GM19035 (cell line): ENCODE measurements around the gene MFSD2A.
A peak's percentile ranks its signal among the peaks of the same experiment; 100 is the strongest.
"Not testable (repeated sequence)": the region's sequence is repeated elsewhere in the genome, so short reads cannot be mapped to it uniquely, and the experiment has no call there.

ENCODE experiments used
- ATAC-seq: cut with Tn5 transposase; IDR thresholded peaks from one replicate; pipeline ENCODE4 v1.9.1; 2021; ENCODE audit not compliant: unreplicated experiment

MFSD2A gene

DNA sequence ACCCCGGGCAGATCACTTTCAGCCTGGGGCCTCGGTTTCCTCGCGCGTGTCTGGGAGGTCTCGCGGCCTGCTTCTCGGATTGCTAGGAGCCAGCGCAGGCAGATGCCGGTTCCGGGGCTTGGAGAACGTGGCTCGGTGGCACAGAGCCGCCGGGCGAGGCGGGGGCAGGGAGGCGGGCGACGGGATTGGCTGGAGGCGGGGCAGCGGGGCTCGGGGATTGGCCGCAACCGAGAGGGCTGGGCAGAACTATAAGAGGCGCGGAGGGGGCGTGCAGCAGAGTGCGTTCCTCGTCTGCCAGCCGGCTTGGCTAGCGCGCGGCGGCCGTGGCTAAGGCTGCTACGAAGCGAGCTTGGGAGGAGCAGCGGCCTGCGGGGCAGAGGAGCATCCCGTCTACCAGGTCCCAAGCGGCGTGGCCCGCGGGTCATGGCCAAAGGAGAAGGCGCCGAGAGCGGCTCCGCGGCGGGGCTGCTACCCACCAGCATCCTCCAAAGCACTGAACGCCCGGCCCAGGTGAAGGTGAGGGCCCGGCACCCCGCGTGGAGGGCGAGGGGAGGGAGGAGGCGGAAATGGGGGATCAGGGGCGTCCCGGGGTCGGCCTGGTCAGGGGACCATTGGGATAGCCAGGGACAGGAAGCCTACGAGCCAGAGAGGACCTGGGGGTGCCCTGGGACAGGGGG lies at the start of gene MFSD2A:
MFSD2A (plus strand) TSS at position 276 of the 677 bp plus-strand sequence; CDS start at position 424, 148 bp downstream.
- ATAC-seq: peak; percentile 79

DNA sequence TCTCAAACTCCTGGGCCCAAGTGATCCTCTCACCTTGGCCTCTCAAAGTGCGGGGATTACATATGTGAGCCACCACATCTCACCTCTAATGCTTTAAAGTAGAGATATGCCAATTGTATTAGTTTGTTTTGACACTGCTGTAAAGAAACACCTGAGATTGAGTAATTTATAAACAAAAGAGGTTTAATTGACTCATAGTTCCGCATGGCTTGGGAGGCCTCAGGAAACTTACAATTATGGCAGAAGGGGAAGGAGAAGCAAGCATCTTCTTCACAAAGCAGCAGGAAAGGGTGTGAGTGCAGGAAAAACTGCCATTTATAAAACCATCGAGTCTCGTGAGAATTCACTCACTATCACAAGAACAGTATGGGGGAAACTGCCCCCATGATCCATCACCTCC lies 49.8 kb upstream of the MFSD2A start:
- ATAC-seq: no peak

DNA sequence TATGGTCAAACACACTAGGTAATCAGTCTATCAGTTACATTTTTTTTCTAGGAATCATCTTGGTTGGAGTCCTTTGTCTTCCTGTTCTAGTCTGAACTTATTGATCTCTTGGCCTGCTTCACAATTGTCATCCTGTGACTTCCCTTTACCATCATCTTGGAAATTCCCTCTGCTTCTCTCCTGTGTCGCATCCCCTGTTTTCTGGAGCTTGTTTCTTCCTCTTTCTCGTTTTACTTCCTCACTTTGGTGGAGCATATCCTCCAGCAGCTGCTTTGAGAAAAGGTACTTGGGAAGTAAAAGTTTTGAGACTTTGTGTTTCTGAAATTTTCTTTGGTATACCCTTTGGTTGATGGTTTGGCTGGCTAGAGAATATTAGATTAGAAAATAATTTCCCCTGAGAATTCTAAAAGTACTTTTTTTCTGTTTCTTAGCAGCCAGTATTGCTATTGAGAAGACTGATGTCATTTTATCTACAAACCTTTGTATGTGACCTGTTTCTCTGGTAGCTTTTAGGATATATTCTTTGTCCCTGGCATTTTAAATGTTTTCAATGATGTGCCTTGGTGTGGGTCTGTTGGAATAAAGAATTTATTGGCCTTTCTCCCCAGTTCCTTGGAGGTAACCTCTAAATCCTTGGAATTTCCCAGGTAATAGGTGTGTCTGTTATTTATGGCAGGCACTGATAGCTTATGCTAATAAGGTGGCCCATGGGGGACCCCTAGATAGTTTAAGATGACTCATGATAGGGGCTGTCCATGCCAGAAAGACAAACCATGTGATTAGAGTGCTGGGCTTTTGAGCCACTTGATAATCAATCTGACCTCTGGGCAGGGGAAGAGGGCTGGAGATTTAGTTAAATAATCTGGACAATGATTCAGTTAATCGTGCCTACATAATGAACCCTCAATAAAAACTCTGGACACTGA lies 47.2 kb upstream of the MFSD2A start:
- no peak for ATAC-seq

DNA sequence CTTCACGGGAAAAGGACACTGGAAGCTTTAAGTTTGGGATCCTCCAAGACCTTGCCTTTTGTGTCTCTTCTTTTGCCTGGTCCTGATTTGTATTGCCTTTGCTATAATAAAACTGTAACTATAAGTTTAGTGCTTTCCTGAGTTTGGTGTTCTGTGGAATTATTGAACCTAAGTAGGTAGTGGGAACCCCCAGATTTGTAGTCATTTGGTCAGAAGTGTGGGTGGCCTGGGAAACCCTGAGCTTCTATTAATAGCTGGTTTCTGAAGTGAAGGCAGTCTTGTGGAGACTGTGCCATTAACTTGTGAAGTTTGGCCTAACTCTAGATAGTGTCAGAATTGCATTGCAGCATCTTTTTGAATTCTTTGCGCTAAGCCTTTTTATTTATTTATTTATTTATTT lies 46.4 kb upstream of the MFSD2A start:
- ATAC-seq: no peak

DNA sequence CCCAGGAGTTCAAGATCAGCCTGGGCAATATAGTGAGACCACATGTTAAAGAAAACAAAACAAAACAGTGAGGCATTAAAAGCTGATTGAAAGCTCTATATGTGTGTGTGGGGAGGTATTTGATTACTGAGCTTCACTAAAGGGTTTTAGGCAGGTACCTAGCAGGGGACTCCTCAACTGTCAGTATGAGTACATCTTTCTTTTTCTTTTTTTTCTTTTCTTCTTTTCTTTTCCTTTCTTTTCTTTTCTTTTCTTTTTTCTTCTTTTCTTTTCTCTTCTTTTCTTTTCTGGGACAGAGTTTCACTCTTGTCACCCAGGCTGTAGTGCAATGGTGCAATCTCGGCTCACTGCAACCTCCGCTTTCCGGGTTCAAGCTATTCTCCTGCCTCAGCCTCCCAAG lies 44.7 kb upstream of the MFSD2A start:
- no peak for ATAC-seq

DNA sequence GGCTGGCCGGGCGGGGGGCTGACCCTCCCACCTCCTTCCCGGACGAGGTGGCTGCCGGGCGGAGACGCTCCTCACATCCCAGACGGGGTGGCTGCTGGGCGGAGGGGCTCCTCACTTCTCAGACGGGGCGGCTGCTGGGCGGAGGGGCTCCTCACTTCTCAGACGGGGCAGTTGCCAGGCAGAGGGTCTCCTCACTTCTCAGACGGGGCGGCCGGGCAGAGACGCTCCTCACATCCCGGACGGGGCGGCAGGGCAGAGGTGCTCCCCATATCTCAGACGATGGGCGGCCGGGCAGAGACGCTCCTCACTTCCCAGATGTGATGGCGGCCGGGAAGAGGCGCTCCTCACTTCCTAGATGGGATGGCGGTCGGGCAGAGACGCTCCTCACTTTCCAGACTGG lies 41.8 kb upstream of the MFSD2A start:
- ATAC-seq: not testable (repeated sequence)

DNA sequence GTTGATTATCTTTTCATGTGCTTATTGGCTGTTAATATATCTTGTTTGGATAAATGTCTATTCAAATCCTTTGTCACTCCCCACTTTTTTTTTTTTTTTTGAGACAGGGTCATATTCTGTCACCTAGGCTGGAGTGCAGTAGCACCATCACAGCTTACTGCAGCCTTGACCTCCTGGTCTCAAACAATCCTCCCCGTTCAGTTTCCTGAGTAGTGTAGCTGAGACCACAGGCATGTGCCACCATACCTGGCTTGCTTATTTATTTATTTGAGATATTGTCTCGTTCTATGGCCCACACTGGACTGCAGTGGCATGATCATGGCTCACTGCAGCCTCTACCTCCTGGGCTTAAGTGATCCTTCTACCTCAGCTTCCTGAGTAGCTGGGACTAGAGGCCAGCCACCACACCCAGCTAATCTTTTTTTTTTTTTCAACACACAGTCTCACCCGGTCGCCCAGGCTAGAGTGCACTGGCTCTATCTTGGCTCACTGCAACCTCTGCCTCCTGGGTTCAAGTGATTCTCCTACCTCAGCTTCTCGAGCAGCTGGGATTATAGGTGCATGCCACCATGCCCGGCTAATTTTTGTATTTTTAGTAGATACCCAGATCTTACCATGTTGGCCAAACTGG lies 39.3 kb upstream of the MFSD2A start:
- no peak for ATAC-seq

DNA sequence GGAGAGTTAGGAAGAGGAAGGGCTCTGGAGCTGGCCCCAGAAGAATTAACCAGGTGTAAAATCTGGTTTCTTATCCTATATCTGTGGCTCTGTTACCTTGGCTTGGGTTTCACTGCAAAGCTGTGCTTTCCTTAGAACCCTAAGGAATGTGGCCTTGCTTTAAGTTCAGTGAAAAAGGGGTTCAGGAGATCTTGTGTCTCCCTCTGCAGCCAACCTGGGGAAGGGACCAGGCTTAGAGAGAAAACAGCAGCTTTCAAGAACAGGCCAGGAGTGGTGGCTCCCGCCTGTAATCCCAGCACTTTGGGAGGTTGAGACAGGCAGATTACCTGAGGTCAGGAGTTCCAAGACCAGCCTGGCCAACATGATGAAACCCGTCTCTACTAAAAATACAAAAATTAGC lies 37.1 kb upstream of the MFSD2A start:
- ATAC-seq: no peak

DNA sequence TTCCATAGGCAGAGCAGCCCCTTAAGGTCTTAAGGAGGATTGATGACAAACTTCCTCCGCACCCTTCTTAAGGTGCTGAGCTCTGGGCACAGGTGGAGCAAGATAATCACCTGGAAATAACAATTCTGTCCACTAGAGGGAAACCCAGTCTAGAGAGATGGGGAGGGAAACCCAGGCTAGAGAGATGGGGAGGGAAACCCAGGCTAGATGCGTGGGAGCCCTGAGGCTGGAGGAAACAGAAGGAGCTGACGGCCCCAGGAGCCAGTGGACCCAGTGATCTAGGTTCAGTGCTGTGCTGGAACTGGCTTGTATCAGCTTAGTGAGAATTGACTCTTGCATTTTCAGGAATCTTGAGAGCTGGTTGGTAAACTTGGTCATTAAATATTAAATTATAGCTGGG lies 35.4 kb upstream of the MFSD2A start:
- ATAC-seq: peak; percentile 56

DNA sequence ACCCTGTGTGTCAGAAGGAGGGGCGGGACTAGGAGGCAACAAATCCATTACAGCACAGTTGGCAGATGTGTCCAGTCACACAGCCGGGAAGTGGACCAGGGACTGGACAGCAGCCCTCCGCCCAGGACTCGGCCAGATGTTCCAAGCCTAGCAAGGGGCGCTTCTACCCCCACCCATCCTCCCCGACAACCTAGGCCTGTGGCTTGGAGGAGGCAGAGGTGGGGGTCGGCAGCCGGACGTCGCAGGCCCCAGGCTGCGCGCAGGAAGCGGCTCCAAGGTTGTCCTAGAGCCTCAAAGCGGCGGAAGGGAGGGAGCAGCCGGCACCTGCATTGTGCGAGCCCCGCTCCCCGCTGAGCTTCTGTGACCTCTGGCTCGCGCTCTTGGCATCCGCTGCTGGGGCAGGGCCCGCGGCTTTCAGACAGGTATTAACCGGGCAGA lies 32.7 kb upstream of the MFSD2A start:
- no peak for ATAC-seq

DNA sequence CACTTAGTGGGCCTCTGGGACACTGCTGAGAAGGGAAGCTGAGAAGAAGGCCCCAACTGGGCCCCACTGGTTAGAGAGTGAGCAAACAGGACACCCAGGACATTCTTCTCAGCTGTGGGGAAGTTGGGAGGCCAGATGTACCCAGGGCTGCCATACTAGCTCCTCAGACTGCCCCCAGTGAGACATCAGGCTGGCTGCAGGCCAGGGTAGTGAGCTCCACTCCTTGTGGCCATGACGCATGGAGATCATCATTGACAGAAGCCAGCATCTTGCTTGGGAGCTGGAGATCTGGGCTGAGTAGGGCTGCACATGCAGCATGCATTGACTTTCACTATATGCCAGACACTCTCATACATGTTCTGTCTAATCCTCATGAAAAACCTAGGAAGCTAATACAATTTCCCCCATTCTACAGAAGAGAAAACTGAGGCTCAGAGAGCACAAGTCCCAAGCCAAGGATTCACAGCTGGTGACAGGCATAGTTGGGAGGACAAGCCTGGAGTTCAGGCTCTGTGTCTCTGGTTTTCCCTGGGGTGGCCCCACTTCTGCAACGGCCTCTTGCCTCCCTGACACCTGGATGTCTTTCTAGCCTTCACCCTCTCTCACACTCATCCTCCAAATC lies 29.1 kb upstream of the MFSD2A start:
- no peak for ATAC-seq

DNA sequence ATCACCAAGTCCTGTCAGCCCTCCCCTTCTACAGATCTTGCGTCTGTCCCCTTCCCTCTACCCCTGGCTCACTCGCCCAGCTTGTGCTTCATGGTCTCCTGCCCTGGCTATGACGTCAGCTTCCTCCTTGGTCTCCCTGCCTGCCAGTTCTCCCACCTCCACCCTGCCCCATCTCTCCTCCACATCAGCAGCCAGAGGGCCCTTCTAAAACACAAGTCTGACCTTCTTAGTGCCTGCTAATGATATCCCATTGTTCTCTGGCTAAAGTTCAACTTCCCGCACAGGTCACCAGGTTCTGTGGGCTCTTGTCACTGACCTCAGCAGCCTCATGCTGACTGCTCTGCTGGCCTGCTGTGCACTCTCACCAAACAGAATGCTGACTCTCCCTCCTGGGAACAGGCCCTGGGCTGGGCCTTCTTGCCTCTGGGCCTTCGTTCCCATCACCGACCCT lies 28.6 kb upstream of the MFSD2A start:
- no peak for ATAC-seq

DNA sequence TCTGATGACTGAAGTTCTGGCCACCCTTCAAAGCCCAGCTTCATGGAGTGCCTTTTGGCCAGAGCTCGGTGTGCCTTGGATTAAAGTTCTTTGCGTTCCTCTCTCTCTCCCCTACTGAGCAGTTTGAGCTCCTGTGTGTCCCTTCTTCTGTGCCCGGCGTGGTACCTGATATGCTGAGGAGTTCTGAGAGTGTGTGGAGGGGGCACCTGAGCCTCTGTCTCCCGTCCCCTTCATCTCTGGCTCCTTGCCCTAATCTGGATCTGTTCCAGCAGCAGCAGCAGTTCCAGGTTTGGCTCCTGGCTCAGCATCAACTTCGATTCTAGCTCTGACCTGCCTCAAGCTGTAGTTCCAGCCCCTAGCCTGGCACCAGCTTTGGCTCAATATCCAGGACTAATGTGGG lies 28.1 kb upstream of the MFSD2A start:
- ATAC-seq: no peak

DNA sequence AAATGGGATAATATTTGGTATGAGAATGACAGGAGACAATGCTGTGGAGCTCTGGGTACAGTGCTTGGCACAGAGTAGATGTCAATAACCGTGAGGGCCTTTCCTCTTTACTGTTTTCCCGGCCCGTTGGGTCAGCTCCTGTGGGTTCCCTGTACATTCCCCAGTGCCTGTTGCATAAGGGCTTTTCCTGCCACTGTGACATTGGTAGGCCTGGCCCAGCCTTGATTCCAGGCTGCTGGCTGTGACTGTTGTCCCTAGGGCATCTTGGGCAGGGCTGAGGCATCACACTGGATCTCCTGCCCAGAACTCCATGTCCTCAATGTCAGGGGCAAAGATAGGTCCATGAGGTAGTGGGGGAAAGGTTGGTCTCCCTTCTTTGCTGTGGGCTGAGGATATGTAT lies 27.4 kb upstream of the MFSD2A start:
- ATAC-seq: no peak

DNA sequence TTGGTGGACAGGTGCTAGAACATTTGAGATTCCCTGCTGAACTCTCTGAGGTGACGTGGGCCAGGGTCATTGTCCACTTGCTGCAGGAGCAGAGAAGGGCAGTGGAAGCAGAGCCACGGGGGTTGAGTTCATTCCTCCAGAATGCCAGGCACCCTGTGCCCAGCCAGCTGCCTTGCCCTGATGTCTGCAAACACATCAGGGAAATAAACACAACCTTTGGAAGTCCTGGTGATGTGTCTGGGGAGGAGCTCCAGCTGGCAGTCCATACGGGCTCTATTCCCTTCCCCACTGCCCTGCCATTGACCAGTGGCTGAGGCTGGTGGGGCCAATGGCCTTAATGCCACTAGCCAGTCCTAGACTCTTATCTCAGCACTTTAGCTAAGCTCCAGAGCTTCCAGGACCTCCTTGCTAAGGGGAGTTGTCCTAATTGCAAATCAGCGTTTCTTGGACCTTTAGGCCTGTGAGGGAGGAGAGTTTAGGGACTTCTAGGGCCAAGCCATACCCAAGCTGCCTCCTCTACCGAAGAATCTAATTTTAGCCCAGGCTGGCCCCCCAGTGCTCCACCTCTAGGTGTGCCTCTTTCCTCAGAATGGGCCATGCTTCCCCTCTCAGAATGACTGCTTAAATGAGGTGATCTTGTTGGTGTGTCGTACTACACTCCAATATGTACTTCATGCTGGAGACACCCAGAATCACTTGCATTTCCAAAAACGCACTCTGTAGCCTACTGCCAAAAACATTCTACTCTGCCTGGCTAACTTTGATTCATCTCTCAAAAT lies 25.9 kb upstream of the MFSD2A start:
- no peak for ATAC-seq

DNA sequence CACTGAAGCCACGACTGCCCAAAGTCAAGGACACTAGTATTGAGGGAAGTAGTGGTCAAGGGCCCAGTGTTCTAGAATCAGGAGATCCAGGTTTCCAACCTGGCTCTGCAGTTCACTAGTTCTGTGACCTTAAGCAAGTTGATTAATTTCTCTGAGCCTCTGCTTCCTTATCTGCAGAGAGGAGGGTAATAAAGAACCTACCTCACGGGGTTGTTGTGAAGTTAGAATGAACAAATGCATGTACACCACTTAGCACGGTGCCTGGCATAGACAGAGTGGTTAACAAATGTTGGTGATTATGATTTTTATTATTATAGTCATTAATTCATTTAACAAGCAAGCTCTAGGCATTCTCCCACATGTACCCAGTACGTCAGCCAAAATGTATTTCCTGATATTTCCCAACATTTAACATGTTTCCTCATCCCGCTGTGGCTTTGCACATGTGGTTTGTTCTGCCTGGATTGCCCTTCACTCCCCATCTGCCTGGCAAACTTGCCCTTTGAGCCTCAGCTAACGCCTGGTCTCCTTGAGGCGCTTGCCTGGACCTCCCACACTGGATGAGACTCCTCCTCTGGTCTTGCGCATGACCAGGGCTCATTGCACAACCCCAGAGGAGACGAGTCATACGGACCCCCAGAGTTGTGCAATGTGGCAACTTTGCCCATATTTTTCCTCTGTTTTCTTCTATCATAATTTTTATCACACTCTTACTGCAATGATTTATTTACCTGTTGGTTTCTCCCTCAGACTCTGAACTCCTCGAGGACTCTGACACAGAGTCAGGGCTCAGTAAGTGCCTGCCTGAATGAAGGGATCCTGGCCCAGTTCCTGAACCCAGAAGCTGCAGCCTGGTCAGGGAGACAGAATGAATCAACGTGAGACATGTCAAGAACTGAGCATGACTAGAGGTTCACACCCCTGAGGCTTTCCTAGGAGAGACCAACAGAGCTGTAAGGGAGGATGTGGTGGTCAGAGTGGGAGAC lies 20.7 kb upstream of the MFSD2A start:
- ATAC-seq: no peak

DNA sequence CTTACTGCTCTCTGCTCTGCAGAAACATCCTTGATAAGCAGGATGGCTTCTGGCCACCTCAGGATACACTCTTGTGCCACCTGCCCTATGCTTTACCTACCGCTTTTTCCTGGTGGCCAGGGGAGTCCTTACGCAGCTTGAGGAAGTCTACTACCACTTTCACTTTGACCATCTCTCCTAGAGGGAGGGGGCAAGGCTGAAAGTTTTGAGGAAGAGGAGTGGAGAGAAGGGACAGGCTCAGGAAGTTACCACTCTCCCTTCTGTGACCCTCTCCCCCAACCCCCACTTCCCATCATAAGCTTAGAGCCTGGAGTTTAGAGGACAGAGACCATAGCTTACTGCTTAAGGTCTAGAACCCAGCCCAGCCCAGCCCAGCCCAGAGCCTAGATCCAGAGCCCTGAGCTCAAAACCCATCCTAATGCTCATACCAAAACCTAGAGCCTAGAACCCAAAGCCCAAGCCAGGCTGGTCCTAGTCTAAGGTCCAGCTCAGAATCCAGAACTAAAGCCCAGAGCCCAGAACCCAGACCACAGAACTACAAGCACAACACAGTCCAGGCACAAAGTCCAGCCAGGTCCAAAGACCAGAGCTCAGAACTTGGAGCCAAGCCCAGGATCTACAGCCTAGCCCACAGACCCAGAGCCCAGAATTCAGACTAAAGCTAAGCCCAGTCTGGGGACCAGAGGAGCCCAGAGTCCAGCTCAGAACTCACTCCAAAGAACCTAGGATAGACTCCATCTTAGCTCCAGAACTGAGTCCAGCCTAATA lies 18.0 kb upstream of the MFSD2A start:
- ATAC-seq: no peak

DNA sequence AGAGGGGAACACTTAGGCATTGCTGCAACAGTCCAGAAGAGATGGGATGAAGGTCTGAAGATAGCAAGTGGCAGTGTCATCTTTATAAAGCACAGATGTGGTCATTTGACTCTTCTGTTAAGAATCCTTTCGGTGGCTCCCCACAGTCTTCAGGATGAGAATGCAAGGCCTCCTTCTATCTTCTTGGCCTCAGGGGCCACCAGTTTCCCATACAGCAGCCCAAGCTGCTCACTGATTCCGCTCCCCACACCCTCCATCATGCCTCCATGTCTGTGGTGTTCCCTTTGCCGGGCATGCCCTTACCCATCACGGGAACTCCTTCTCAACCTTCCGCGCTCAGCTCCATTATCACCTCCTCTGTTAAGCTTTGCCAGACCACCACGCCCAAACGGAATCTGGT lies 16.1 kb upstream of the MFSD2A start:
- no peak for ATAC-seq

DNA sequence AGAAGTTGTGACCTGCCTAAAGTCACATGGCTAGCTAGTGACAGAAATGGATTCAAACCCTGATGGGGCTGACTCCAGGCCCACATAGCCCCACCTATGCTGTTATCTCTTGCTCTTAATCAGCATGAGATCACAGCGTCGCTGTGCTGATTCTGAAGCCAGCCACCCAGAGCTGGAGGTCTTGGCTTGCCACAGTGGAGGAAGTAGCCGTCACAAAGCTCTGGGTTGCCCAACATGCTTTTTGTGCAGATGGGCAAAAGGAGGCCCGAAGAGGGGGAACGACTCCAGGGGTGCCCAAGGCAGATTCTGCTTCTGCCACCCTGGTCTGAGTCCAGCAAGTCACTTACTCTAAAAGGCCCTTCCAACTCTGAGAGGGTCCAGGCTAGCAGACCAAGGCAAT lies 14.7 kb upstream of the MFSD2A start:
- ATAC-seq: no peak
